Transverse colon (tissue), 4 donors: Measurements from ENCODE around the gene SLC36A2.

Source experiments
- CTCF ChIP-seq, 5 experiments: fragments of 200-600 bp in 3 of 5; fragments of 450-650 bp in 2 of 5; sonication (generic) in 3 of 5; IDR thresholded peaks; 1 replicate in 2 of 5; 2 replicates in 3 of 5; pipeline ENCODE4 v1.5.1; 2016 to 2017; ENCODE audit warnings: antibody characterized with exemption in 5 of 5, inconsistent platforms in 3 of 5, mild to moderate bottlenecking in 2 of 5, moderate library complexity in 1 of 5
- POLR2AphosphoS5 ChIP-seq, 3 donors: sonication (generic); formaldehyde crosslinking; IDR thresholded peaks; one replicate each; pipeline ENCODE4 v1.6.1; 2016; ENCODE audit warnings: antibody characterized with exemption in 3 of 3

- TF ChIP-seq POLR2AphosphoS5 (IDR thresholded peaks at IDR 0.05) (no peak), CTCF (IDR thresholded peaks at IDR 0.05) (no peak)
These were observed 4.3 kb upstream of the SLC36A2 start for GRCh38 chr5:151351671-151352070.
